ENCODE data around the gene OSER1. TPM values are rescaled to one million over a fixed set of nuclear protein-coding genes. Genes with fewer than 3 reads are reported as not detected.

The OSER1 gene
- total RNA-seq, 4 donors from 2014 or later = 41.2 to 49.6 (median 46.8) TPM

- 0 to 1% methylated on average over 31 of the region's 31 CpGs for WGBS, 2 donors
- no peak for DNase-seq (ENCODE audit: low spot score in 2 of 2)
These were observed 725 bp downstream of the OSER1 start for GRCh38 chr20:44209686-44210405.

GRCh38 chr20:44208770-44209169, 1.8 kb downstream of the OSER1 start:
- intact Hi-C loops (cut with DNase I; ENCODE audit: low total_unique reads) = no loop called here
- WGBS, 2 donors = 18 to 23% methylated on average over 7 of the region's 7 CpGs
- no peak for TF ChIP-seq CTCF (IDR thresholded peaks at IDR 0.05)
- TF ChIP-seq POLR2A (IDR thresholded peaks at IDR 0.05) = no peak
- DNase-seq (ENCODE audit: low spot score in 2 of 2) = no peak
- H3K4me3 ChIP-seq (ENCODE audit: low read depth, poor library complexity, severe bottlenecking) = no peak overlapping the region

More at GRCh38 chr20:44209686-44210405, 725 bp downstream of the OSER1 start:
- intact Hi-C loops (cut with DNase I; ENCODE audit: low total_unique reads) = loop anchor here (10.0 kb wide), 1 partner anchor 265 kb away; the partner anchor contains the start of gene TTPAL
- TF ChIP-seq POLR2A (IDR thresholded peaks at IDR 0.05) (no peak), CTCF (IDR thresholded peaks at IDR 0.05) (no peak)
- H3K4me3 ChIP-seq (ENCODE audit: low read depth, poor library complexity, severe bottlenecking) = peak overlapping the region; percentile 97

GRCh38 chr20:44208165-44208564, 2.4 kb downstream of the OSER1 start:
- H3K4me3 ChIP-seq (ENCODE audit: low read depth, poor library complexity, severe bottlenecking) = no peak overlapping the region
- intact Hi-C loops (cut with DNase I; ENCODE audit: low total_unique reads) = no loop called here
- TF ChIP-seq CTCF (IDR thresholded peaks at IDR 0.05) = no peak
- no peak for TF ChIP-seq POLR2A (IDR thresholded peaks at IDR 0.05)
- DNase-seq (ENCODE audit: low spot score in 2 of 2) = no peak
- 32 to 41% methylated on average over 7 of the region's 7 CpGs for WGBS, 2 donors

- DNase-seq (ENCODE audit: low spot score in 2 of 2) = no peak
- 27 to 34% methylated on average over 3 of the region's 3 CpGs for WGBS, 2 donors
- intact Hi-C loops (cut with DNase I; ENCODE audit: low total_unique reads) = no loop called here
- H3K4me3 ChIP-seq (ENCODE audit: low read depth, poor library complexity, severe bottlenecking) = no peak overlapping the region
- TF ChIP-seq POLR2A (IDR thresholded peaks at IDR 0.05) (no peak), CTCF (IDR thresholded peaks at IDR 0.05) (no peak)
These were observed 3.3 kb downstream of the OSER1 start for GRCh38 chr20:44207126-44207723.

- no peak overlapping the region for H3K4me3 ChIP-seq (ENCODE audit: low read depth, poor library complexity, severe bottlenecking)
- no peak for DNase-seq (ENCODE audit: low spot score in 2 of 2)
- TF ChIP-seq POLR2A (IDR thresholded peaks at IDR 0.05) (no peak), CTCF (IDR thresholded peaks at IDR 0.05) (no peak)
- intact Hi-C loops (cut with DNase I; ENCODE audit: low total_unique reads) = no loop called here
These were observed 4.4 kb downstream of the OSER1 start for GRCh38 chr20:44206132-44206531.

Data from lower leg skin (tissue), 4 donors.